Neutrophil (primary cell): ENCODE data around the gene SYNE3.
A peak's percentile ranks its signal among the peaks of the same experiment; 100 is the strongest.

Source experiments
- H3K27ac ChIP-seq: fragments of 200-600 bp; sonication (generic); 2 replicates; pipeline ENCODE4 v1.5.1; 2016; ENCODE audit warnings: mild to moderate bottlenecking, moderate library complexity
- H3K27me3 ChIP-seq: fragments of 200-600 bp; sonication (generic); 2 replicates; pipeline ENCODE4 v1.6.0; 2016; ENCODE audit warnings: mild to moderate bottlenecking
- H3K36me3 ChIP-seq: fragments of 200-600 bp; sonication (generic); 2 replicates; pipeline ENCODE4 v1.5.1; 2017
- H3K4me1 ChIP-seq, 2 experiments: fragments of 200-600 bp in 1 of 2; sonication (generic) in 1 of 2; 1 replicate in 1 of 2; 2 replicates in 1 of 2; pipeline versions ENCODE4 v1.5.1 to v1.6.1; 2013 to 2016; ENCODE audit warnings: low read depth in 1 of 2, low read length in 1 of 2, mild to moderate bottlenecking in 1 of 2, moderate library complexity in 1 of 2; ENCODE audit not compliant: control insufficient read depth in 1 of 2, insufficient read depth in 1 of 2
- H3K4me3 ChIP-seq, 2 experiments: fragments of 200-600 bp in 1 of 2; sonication (generic) in 1 of 2; 1 replicate in 1 of 2; 2 replicates in 1 of 2; pipeline ENCODE4 v1.5.1; 2013 to 2016; ENCODE audit warnings: low read depth in 1 of 2, low read length in 1 of 2, mild to moderate bottlenecking in 1 of 2, moderate library complexity in 1 of 2
- H3K9me3 ChIP-seq: fragments of 200-600 bp; sonication (generic); 2 replicates; pipeline ENCODE4 v1.5.1; 2016
- CTCF ChIP-seq: fragments of 200-600 bp; sonication (generic); IDR thresholded peaks from 2 replicates; pipeline ENCODE4 v1.5.1; 2016; ENCODE audit warnings: antibody characterized with exemption

The SYNE3 gene

DNA sequence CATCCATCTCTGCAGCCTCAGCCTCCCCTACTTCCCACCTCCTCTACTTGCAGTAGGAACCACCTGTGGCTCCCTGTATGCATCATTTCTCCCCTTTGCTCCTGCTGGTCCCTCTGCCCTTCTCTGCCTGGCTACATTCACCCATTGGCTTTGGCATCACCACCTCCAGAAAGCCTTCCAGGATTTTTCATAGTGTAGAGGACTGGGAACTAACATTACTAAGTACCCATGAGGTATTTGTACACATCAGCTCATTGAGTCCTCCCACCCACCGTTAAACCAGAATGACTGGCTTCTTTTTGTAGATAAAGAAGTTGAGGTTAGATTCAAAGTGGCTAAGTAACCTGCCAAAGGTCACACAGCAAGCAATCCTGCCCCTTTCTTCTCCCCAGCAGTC, 17.1 kb downstream of the SYNE3 start:
- TF ChIP-seq CTCF: no peak
- peaks cover 52 to 53% of the 10 kb centered on the region in 2 experiments for H3K4me1 ChIP-seq
- peaks cover 12% of the 10 kb centered on the region for H3K36me3 ChIP-seq
- H3K4me3 ChIP-seq: no peak overlapping the region
- H3K27ac ChIP-seq: no peak overlapping the region
- H3K9me3 ChIP-seq: no peaks in the 10 kb centered on the region
- no peaks in the 10 kb centered on the region for H3K27me3 ChIP-seq

DNA sequence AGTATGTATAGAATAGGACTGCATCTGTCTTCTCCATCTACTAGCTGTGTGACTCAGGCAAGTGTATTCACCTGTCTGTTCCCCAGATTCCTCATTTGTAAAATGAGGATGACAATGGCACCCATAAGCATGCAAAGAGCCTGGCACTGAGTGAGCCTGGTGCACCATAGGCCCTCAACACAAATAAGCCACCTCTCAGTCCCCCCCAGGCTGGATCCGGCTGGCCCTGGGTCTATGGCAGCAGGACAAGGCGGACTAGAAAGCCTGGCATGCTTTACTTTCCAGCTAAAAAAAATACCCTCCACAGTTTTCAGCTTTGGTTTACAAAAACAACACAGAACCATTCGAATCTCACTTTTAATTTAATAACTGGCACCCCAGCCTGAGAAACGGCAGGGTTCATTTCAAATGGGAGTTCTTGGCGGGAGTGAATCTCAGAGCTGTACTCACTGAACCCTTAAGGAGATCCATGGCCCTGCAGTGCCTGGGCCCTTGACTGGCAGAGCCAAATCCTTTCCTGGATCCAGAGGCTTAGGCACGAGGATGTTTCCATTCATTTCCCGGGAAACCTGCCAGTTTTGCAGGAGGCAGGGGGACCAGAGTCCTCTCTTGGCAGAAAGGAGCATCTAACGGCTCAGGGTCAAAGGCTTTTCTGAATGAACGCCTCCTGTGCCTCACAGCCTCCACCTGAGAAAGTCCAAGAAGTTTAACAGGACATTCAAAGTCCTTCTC, 17.7 kb downstream of the SYNE3 start:
- Histone ChIP-seq H3K4me1 (peaks cover 54 to 57% of the 10 kb centered on the region in 2 experiments), H3K27me3 (no peaks in the 10 kb centered on the region), H3K36me3 (peaks cover 12% of the 10 kb centered on the region), H3K9me3 (no peaks in the 10 kb centered on the region), H3K27ac (no peak overlapping the region), H3K4me3 (no peak overlapping the region)
- no peak for TF ChIP-seq CTCF

DNA sequence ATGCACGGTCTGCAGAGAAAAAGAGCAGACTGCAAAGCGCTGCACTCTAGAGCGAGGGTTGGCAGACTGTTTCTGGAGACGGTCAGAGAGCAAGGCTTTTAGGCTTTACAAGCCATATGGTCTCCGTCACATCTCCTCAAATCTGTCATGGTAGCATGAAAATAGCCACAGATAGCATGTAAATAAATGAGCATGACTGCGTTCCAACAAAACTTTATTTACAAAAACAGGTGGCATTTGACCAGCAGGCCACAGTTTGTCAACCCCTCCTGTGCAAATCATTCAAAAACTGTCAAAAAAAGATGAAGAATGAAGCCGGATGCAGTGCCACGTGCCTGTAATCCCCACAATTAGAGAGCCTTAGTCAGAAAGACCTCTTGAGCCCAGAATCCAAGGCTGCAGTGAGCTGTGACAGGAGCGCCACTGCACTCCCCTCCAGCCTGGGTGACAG, 18.9 kb downstream of the SYNE3 start:
- TF ChIP-seq CTCF: no peak
- Histone ChIP-seq H3K9me3 (no peaks in the 10 kb centered on the region), H3K27ac (no peak overlapping the region), H3K4me1 (peaks cover 45 to 46% of the 10 kb centered on the region in 2 experiments), H3K27me3 (no peaks in the 10 kb centered on the region), H3K4me3 (no peak overlapping the region), H3K36me3 (peaks cover 12% of the 10 kb centered on the region)

DNA sequence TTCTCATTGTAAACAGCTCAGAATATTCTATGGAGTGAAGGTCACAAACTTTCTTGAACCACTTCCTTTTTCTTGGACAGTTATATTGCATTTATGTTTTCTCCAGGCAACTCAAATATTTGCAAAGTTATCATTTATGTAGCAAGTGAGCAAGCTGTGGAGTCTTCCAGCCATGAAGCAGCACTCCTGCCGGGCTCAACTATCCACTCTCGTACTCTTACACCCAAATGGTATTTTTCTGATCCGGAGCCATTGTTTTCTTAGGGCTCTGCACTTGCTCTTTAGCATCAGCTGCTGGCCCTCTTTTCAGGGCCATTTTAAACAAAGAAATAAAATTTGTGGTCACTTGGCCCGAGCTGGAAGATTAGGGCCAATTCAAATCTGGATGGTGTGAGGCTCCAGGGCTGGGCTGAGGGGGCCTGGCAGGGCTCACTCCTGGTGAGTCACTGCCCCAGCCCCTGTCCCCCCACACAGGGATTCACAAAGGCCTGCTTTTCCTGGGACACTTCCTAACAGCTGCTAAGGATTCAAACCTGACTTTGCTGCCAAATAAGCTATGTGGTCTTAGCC, 19.7 kb downstream of the SYNE3 start:
- Histone ChIP-seq H3K4me1 (peaks cover 37 to 38% of the 10 kb centered on the region in 2 experiments), H3K36me3 (peaks cover 12% of the 10 kb centered on the region), H3K9me3 (no peaks in the 10 kb centered on the region), H3K27me3 (no peaks in the 10 kb centered on the region), H3K27ac (peak overlapping the region; percentile 87), H3K4me3 (peak overlapping the region in 1 of 2 experiments; percentile 37)
- no peak for TF ChIP-seq CTCF

DNA sequence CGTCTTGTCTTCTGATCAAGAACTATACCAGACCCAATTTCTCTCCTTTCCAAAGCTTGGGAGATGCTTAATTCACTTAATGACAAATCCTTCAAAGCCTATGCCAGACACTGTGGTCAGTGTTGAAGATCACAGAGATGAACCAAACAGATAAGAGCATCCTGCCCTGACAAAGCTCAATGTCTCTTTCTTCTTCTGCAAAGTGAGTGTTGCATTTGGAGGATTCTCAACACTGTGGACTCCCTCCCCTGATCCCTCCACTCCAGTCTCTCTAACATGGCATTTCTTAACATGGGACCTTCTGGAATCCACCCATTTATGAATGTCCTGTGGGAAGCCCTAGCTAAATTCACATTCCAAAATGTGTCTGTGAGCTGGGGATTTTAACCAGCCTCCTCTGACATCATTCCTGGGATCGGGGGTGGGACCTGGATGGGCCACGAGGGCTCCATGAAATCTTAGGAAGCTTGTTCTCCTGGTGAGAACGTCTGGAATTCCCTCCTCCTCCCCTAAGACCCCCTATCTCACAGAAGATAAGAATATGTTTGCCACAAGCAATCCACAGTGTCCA, 20.3 kb downstream of the SYNE3 start:
- no peaks in the 10 kb centered on the region for H3K27me3 ChIP-seq
- H3K4me3 ChIP-seq: peak overlapping the region in 1 of 2 experiments; percentile 37
- peaks cover 12% of the 10 kb centered on the region for H3K36me3 ChIP-seq
- H3K9me3 ChIP-seq: no peaks in the 10 kb centered on the region
- peaks cover 34% of the 10 kb centered on the region in 2 experiments for H3K4me1 ChIP-seq
- TF ChIP-seq CTCF: no peak
- peak overlapping the region; percentile 87 for H3K27ac ChIP-seq
